HepG2 (cell line): Measurements from ENCODE around the gene PTPN13. TPM values are rescaled to one million over a fixed set of nuclear protein-coding genes. Genes with fewer than 3 reads are reported as not detected.

ENCODE experiments used
- ATAC-seq: fragments of 200-7000 bp; cut with Tn5 transposase; 3 replicates; pipeline ENCODE4 v1.9.1; 2020; ENCODE audit warnings: mild to moderate bottlenecking, moderate library complexity
- BruUV-seq: library from RNA; stranded (reverse); fragments of 400-500 nt; replicated peaks from 2 replicates; lab custom pipeline; 2021; lab: Mats Ljungman, UMichigan
- CTCF ChIA-PET: fragments of 300-600 bp; formaldehyde crosslinking; extraction: SDS; loops from one replicate; lab custom pipeline; 2021; ENCODE audit warnings: low total read pairs, inconsistent platforms, low intra/inter-chr PET ratio; lab: Yijun Ruan, JAX
- POLR2A ChIA-PET: fragments of 350-600 bp; sonication (Branson Sonifier 250); formaldehyde crosslinking; loops from one replicate; lab custom pipeline; 2020; ENCODE audit warnings: antibody characterized with exemption, inconsistent platforms; lab: Yijun Ruan, JAX
- DNase-seq: peaks from one replicate; pipeline ENCODE4 v3.0.0-alpha.2; 2015; ENCODE audit warnings: low spot score
- FAIRE-seq: peaks from 3 replicates; lab custom pipeline; 2011; peaks lifted over from hg19 to GRCh38; lab: Jason Lieb, UNC
- H2AFZ ChIP-seq: one replicate; pipeline ENCODE4 v1.6.1; 2011; ENCODE audit warnings: low read length, inconsistent platforms
- H3K27ac ChIP-seq: fragments of 300-600 bp; 3 replicates; pipeline ENCODE4 v1.8.0; 2011; ENCODE audit warnings: mixed run types, mild to moderate bottlenecking, mixed read lengths, low read length, inconsistent platforms; ENCODE audit not compliant: insufficient read depth; ENCODE audit errors: extremely low read length
- H3K27me3 ChIP-seq, 2 experiments: fragments of 200-600 bp in 1 of 2; 2 replicates in 1 of 2; 3 replicates in 1 of 2; pipeline versions ENCODE4 v1.6.0 to v1.8.0; 2011; ENCODE audit warnings: low read length in 2 of 2, mild to moderate bottlenecking in 2 of 2, moderate library complexity in 2 of 2, inconsistent platforms in 1 of 2; ENCODE audit not compliant: insufficient read depth in 2 of 2, control insufficient read depth in 1 of 2
- H3K36me3 ChIP-seq, 2 experiments: fragments of 200-600 bp in 1 of 2; replicated peaks in 1 of 2; 2 replicates in 1 of 2; 3 replicates in 1 of 2; pipeline versions ENCODE4 v1.5.1 to v1.8.0; 2011; ENCODE audit warnings: low read length in 2 of 2, inconsistent platforms in 1 of 2; ENCODE audit not compliant: insufficient read depth in 2 of 2, control insufficient read depth in 1 of 2
- H3K4me1 ChIP-seq: 2 replicates; pipeline ENCODE4 v1.5.1; 2012; ENCODE audit warnings: low read length, inconsistent platforms; ENCODE audit not compliant: insufficient read depth
- H3K4me2 ChIP-seq: 2 replicates; pipeline ENCODE4 v1.6.0; 2011; ENCODE audit warnings: low read depth, low read length, inconsistent platforms
- H3K4me3 ChIP-seq, 3 experiments: fragments of 200-600 bp in 1 of 3; sonication (generic), shearing (Covaris generic) in 1 of 3; replicated peaks in 1 of 3; 2 replicates each; pipeline ENCODE4 v1.5.1; 2011 to 2016; ENCODE audit warnings: low read length in 3 of 3, inconsistent platforms in 2 of 3, low read depth in 2 of 3, mild to moderate bottlenecking in 2 of 3, control low read depth in 1 of 3, mixed read lengths in 1 of 3; ENCODE audit not compliant: insufficient read depth in 1 of 3
- H3K79me2 ChIP-seq: one replicate; pipeline ENCODE4 v1.6.1; 2011; ENCODE audit warnings: low read length, inconsistent platforms; ENCODE audit not compliant: insufficient read depth
- H3K9ac ChIP-seq: 2 replicates; pipeline ENCODE4 v1.6.0; 2011; ENCODE audit warnings: mild to moderate bottlenecking, low read depth, low read length, inconsistent platforms; ENCODE audit not compliant: insufficient read depth
- H3K9me3 ChIP-seq: 2 replicates; pipeline ENCODE4 v1.5.1; 2012; ENCODE audit warnings: mild to moderate bottlenecking, low read length
- H4K20me1 ChIP-seq: 2 replicates; pipeline ENCODE4 v1.6.0; 2011; ENCODE audit warnings: inconsistent platforms, mild to moderate bottlenecking, low read length, moderate library complexity; ENCODE audit not compliant: insufficient read depth
- ARID4A ChIP-seq: sonication (generic); formaldehyde crosslinking; IDR thresholded peaks from 2 replicates; pipeline ENCODE4 v1.5.0; 2020; ENCODE audit warnings: mild to moderate bottlenecking, missing genetic modification reagents, borderline replicate concordance
- EEA1 ChIP-seq: sonication (generic); formaldehyde crosslinking; IDR thresholded peaks from 2 replicates; pipeline ENCODE4 v1.5.1; 2020; ENCODE audit warnings: mild to moderate bottlenecking, missing genetic modification reagents, borderline replicate concordance
- FLYWCH1 ChIP-seq: sonication (generic); formaldehyde crosslinking; IDR thresholded peaks from 2 replicates; pipeline ENCODE4 v1.8.1; 2023; ENCODE audit warnings: mild to moderate bottlenecking, missing genetic modification reagents
- JUNB ChIP-seq: sonication (generic); formaldehyde crosslinking; IDR thresholded peaks from 2 replicates; pipeline ENCODE4 v1.8.0; 2022; ENCODE audit warnings: missing genetic modification reagents, mild to moderate bottlenecking, borderline replicate concordance
- MED1 ChIP-seq: sonication (generic); formaldehyde crosslinking; IDR thresholded peaks from 2 replicates; pipeline ENCODE4 v1.4.0; 2020; ENCODE audit warnings: missing genetic modification reagents
- MTA1 ChIP-seq: sonication (generic); formaldehyde crosslinking; IDR thresholded peaks from 2 replicates; pipeline ENCODE4 v1.4.0; 2020; ENCODE audit warnings: missing genetic modification reagents, mild to moderate bottlenecking, borderline replicate concordance
- MTF1 ChIP-seq: sonication (generic); formaldehyde crosslinking; IDR thresholded peaks from 2 replicates; pipeline ENCODE4 v1.5.0; 2020; ENCODE audit warnings: missing genetic modification reagents
- MYNN ChIP-seq: sonication (generic); formaldehyde crosslinking; IDR thresholded peaks from 2 replicates; pipeline ENCODE4 v1.4.0; 2020; ENCODE audit warnings: mild to moderate bottlenecking, low read depth, missing genetic modification reagents
- NFE2L1 ChIP-seq: sonication (generic); formaldehyde crosslinking; IDR thresholded peaks from 2 replicates; pipeline ENCODE4 v1.4.0; 2020; ENCODE audit warnings: missing genetic modification reagents, mild to moderate bottlenecking, borderline replicate concordance
- ONECUT2 ChIP-seq: sonication (generic); formaldehyde crosslinking; IDR thresholded peaks from 2 replicates; pipeline ENCODE4 v1.4.0; 2020; ENCODE audit warnings: missing genetic modification reagents
- PHF20 ChIP-seq: sonication (generic); formaldehyde crosslinking; IDR thresholded peaks from 2 replicates; pipeline ENCODE4 v1.5.0; 2020; ENCODE audit warnings: mild to moderate bottlenecking, missing genetic modification reagents
- POLR2G ChIP-seq: fragments of 200-400 bp; formaldehyde crosslinking; IDR thresholded peaks from 2 replicates; pipeline ENCODE4 v1.6.1; 2018; ENCODE audit warnings: mild to moderate bottlenecking, low read depth, low read length, moderate library complexity
- TCF12 ChIP-seq, 2 experiments: fragments of 450-650 bp in 1 of 2; sonication (generic) in 1 of 2; formaldehyde crosslinking in 1 of 2; IDR thresholded peaks; 2 replicates each; pipeline versions ENCODE4 v1.6.1 to v1.8.0; 2017 to 2022; ENCODE audit warnings: antibody characterized with exemption in 1 of 2, mild to moderate bottlenecking in 1 of 2, missing genetic modification reagents in 1 of 2, moderate library complexity in 1 of 2
- THAP9 ChIP-seq: sonication (generic); formaldehyde crosslinking; IDR thresholded peaks from 2 replicates; pipeline ENCODE4; 2020; ENCODE audit warnings: missing genetic modification reagents, mild to moderate bottlenecking, borderline replicate concordance
- ZBTB7A ChIP-seq: sonication (generic); formaldehyde crosslinking; IDR thresholded peaks from 2 replicates; pipeline ENCODE4 v1.8.0; 2022; ENCODE audit warnings: mild to moderate bottlenecking, missing genetic modification reagents
- ZNF232 ChIP-seq: sonication (generic); formaldehyde crosslinking; IDR thresholded peaks from 2 replicates; pipeline ENCODE4 v1.4.0; 2020; ENCODE audit warnings: missing genetic modification reagents, borderline replicate concordance
- ZNF296 ChIP-seq: sonication (generic); formaldehyde crosslinking; conservative IDR thresholded peaks from 2 replicates; pipeline ENCODE4 v1.5.0; 2020; ENCODE audit warnings: mild to moderate bottlenecking, missing genetic modification reagents
- WGBS: methylation state at CpG from one replicate; pipeline ENCODE4 v1.1.6; 2017; ENCODE audit warnings: low lambda C conversion rate; 5-methylcytosine and 5-hydroxymethylcytosine counted together
- in situ Hi-C: cut with HindIII; loops from 2 replicates; pipeline ENCODE4 v1.10.0; 2017; ENCODE audit warnings: low pct_unique_long_range_greater_than_20kb; ENCODE audit not compliant: extremely low pct_ligation_motif_present
- intact Hi-C: fragments of 100-400 bp; cut with micrococcal nuclease; formaldehyde crosslinking; loops from one replicate; pipeline ENCODE4 v1.10.0; 2022; ENCODE audit not compliant: unreplicated experiment
- polyA plus RNA-seq, 8 experiments: library from polyadenylated mRNA; depleted of rRNA in 3 of 8; stranded (reverse) in 7 of 8; unstranded in 1 of 8; fragments of >200 nt; fragmentation: Illumina TruSeq in 4 of 8; extraction: Trizol in 4 of 8; gene quantifications; 2 replicates each; pipeline versions ENCODE4 v1.2.1 to v1.2.3, GENCODE V29; 2011 to 2016; ENCODE audit warnings: low read depth in 4 of 8, missing spikeins in 1 of 8, mixed read lengths in 1 of 8; ENCODE audit not compliant: insufficient read depth in 1 of 8
- total RNA-seq, 5 experiments: library from RNA; depleted of rRNA; stranded (reverse); fragments of >200 nt; fragmentation: Illumina TruSeq; extraction: Trizol; gene quantifications; 2 replicates each; pipeline ENCODE4 v1.2.3, GENCODE V29; 2016; ENCODE audit warnings: low read depth in 1 of 5

PTPN13 gene
- total and polyA plus RNA-seq, 2 of the 13 experiments (the other 11 are each of a cell fraction or from before 2014, with no cell fraction given): not detected

GRCh38 chr4:86717651-86718050 lies 123.5 kb downstream of the PTPN13 start (continued):
- TF ChIP-seq ARID4A (CRISPR knock-in tag): no peak
- TF ChIP-seq EEA1 (CRISPR knock-in tag): no peak

GRCh38 chr4:86718152-86718551 lies 124.0 kb downstream of the PTPN13 start:
- H4K20me1 ChIP-seq: no peaks in the 10 kb centered on the region
- H3K9ac ChIP-seq: no peak overlapping the region
- H3K9me3 ChIP-seq: no peaks in the 10 kb centered on the region
- 24% methylated on average over 3 of the region's 3 CpGs for WGBS
- in situ Hi-C loops (no loop called here), intact Hi-C loops (no loop called here)
- DNase-seq (no peak), FAIRE-seq (no peak), ATAC-seq (no peak)
- no peak overlapping the region for H3K4me3 ChIP-seq
- ChIA-PET POLR2A (no interaction called here), CTCF (no interaction called here)
- H2AFZ ChIP-seq: no peak overlapping the region
- no peaks in the 10 kb centered on the region for H3K36me3 ChIP-seq
- H3K27ac ChIP-seq: no peak overlapping the region
- no peak overlapping the region for H3K4me2 ChIP-seq
- no TSS peak for BruUV-seq
- 0 out of 2 replicates have a peak, but pooled peaks cover 6% of the 10 kb centered on the region for H3K4me1 ChIP-seq
- no peaks in the 10 kb centered on the region for H3K27me3 ChIP-seq
- no peaks in the 10 kb centered on the region for H3K79me2 ChIP-seq
- TF ChIP-seq NFE2L1 (CRISPR knock-in tag) (no peak), ZNF296 (CRISPR knock-in tag) (no peak), FLYWCH1 (CRISPR knock-in tag) (no peak), ZNF232 (CRISPR knock-in tag) (no peak), POLR2G (no peak), TCF12 (IDR thresholded peaks at IDR 0.05) (no peak), TCF12 (CRISPR knock-in tag; IDR thresholded peaks at IDR 0.05) (no peak), MED1 (CRISPR knock-in tag) (no peak), PHF20 (no peak), JUNB (CRISPR knock-in tag) (no peak), ZBTB7A (CRISPR knock-in tag) (no peak), MTF1 (CRISPR knock-in tag) (no peak), MYNN (CRISPR knock-in tag) (no peak), THAP9 (CRISPR knock-in tag) (no peak), MTA1 (CRISPR knock-in tag) (no peak), ONECUT2 (CRISPR knock-in tag) (no peak)
